Spleen (tissue), 3 donors: ENCODE data around the gene MAN1C1.

Experiments
- POLR2A ChIP-seq, 3 donors: fragments of 450-650 bp; IDR thresholded peaks; one replicate each; pipeline ENCODE4 v1.5.1; 2017; ENCODE audit warnings: antibody characterized with exemption in 3 of 3, mild to moderate bottlenecking in 1 of 3
- POLR2AphosphoS5 ChIP-seq, 3 donors: sonication (generic); formaldehyde crosslinking; IDR thresholded peaks; one replicate each; pipeline ENCODE4 v1.5.1; 2017; ENCODE audit warnings: antibody characterized with exemption in 3 of 3

GRCh38 chr1:25755475-25756125 is 139.0 kb downstream of the MAN1C1 start:
- TF ChIP-seq POLR2A (IDR thresholded peaks at IDR 0.05) = no peak
- TF ChIP-seq POLR2AphosphoS5 (IDR thresholded peaks at IDR 0.05) = no peak
